GM18517 (cell line): ENCODE data around the gene CYTH1.

Source experiments
- ATAC-seq: cut with Tn5 transposase; IDR thresholded peaks from one replicate; pipeline ENCODE4 v1.9.1; 2021; ENCODE audit warnings: mild to moderate bottlenecking, moderate library complexity; ENCODE audit not compliant: unreplicated experiment

Gene CYTH1, protein sequence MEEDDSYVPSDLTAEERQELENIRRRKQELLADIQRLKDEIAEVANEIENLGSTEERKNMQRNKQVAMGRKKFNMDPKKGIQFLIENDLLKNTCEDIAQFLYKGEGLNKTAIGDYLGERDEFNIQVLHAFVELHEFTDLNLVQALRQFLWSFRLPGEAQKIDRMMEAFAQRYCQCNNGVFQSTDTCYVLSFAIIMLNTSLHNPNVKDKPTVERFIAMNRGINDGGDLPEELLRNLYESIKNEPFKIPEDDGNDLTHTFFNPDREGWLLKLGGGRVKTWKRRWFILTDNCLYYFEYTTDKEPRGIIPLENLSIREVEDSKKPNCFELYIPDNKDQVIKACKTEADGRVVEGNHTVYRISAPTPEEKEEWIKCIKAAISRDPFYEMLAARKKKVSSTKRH

DNA sequence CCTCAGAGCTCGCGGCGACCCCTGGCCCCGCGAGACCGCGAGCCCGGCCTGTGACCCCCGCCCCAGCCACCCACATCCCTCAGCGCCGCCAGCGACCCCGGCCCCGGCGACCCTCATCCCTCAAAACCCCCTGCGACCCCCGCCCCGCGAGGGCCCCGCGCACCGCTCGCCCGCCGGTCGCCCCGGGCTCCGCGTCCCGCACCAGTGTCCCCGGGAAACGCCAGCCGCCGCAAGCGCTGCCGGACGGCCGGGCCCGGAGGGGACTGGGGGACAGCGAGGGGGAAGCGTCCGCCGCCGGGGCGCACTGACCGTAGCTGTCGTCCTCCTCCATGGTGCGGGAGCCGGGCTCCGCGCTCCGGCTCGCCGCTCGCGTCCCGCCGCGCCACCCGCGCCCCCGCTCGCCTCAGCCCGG is at the start of gene CYTH1:
Gene CYTH1, minus strand, starts transcription at position 381 of the 412 bp plus-strand sequence. Its CDS starts 50 bp downstream, at position 331.
- no peak for ATAC-seq

DNA sequence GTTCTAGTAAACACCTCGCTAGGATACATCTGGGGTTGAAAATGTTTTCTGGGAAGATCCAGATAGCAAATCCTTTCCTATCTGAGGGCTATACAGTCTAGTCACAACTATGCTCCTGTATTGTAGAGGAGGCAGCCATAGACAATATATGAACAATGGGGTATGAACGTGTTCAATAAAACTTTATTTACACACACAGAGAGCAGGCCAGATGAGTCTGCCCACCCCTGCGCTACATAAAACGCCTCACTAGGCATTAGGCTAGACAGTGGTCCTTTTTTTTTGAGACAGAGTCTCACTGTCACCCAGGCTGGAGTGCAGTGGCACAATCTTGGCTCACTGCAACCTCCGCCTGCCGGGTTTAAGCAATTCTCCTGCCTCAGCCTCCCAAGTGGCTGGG is 47.4 kb upstream of the CYTH1 start:
- ATAC-seq: no peak

DNA sequence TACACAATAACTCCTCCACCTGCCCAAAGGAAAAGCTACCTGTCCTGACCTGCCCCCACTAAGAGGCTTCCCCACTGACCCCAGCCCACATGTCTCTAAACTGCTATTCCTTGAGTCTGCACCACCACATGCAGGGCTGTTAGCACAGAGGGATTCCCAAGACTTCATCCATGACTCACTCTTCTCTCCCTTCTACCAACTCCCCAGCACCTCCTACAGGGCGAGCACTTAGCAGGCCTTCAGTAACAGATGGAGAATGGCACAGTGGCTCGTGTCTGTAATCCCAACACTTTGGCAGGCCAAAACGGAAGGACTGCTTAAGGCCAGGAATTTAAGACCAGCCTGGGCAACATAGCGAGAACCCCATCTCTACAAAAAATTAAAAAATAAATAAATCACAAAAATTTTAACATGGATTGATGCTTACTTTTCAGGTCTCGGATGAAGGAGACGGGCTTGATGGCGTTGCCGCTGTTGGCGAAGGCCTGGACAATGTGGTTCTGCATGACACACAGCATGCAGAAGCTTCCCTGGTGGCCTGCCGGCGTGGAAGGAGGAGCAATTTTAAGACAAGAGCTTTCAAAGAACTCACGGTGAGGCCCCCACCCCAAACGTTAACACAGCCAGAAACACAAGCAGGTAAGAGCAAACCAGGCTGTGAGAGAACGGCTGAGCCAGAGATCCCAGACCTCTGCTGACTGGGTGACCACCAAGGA is 46.6 kb upstream of the CYTH1 start:
- no peak for ATAC-seq

DNA sequence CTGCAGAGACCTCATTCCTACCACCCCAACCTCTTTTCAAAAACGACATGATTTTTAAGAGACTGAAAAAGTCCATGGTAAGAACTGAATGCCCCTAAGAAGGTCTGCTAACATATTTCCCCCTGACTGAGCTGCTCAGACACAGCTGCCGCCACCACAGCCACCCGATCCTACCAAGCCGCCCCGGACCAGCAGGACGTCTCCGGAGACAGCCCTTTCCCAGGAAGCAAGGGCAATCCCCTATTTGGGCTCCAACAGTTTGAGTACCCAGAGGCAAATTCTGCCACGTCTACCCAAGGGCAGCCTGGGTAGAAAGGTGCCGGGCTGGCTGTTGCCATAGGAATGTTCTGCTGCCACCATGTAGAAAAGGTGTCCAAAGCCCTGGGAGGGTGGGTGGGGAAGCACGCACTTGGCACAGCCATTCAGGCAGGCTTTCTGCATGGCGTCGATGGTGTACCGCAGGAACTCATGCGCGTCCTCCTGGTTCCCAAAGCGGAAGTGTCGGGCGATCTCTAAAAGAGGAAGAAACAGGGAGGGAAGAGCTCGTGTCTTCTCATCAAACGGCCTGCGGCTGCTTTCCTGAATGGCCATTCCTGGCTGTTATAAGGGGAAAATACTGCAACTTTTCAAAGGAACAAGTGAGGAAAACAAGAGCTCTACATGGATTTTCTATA is 44.9 kb upstream of the CYTH1 start:
- no peak for ATAC-seq

DNA sequence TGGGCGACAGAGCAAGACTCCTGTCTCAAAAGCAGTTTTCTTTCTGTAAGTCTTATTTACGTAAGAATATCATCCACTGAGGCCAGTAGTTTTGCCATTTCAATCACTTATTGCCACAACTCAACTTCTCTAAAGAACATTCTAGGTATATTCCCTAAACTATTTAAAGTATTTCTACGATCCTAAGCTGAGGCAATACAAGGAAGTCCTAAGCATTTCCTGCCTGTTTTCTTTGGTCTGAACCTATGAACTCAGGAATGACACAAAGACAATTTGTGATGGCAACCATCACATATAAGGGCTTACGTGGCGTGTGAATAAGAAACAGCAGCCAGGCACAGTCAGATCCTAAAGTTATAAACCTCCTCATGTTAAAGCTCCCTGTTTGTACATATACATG is 44.3 kb upstream of the CYTH1 start:
- ATAC-seq: no peak

DNA sequence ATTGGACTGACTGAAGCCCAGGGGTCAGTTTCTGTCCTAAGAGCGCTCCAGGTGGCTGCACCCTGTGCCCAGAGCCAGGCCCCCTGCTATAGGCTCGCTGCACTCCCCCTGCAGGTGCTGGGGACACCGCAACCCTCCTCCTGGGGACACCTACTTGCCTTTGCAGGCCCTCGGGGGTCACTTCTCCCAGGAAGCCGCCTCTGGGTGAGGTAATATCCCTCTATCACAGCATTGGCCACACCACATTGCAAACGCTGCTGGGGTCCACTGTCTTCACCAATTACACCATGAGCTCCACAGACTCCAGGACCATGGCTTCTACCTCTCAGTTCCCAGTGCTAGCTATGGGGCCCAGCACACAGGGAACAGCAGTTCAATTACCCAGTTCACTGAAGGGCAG is 43.6 kb upstream of the CYTH1 start:
- no peak for ATAC-seq

DNA sequence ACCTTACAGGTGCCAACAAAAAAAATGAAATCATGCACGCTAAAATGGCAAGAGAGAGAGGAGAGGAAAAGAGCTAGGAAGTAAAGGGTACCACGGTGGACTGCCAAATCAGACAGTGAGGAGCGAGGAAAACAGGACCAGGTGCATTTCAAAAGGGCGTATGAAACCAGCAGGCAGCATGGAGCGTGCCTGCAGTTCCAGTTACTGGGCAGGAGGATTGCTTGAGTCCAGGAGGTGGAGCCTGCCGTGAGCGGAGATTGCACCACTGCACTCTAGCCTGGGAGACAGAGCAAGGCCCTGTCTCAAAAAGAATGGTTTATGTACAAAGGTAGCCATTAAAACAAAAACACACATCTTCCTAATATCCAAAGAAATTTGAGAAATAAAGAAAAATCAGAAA is 42.2 kb upstream of the CYTH1 start:
- no peak for ATAC-seq

DNA sequence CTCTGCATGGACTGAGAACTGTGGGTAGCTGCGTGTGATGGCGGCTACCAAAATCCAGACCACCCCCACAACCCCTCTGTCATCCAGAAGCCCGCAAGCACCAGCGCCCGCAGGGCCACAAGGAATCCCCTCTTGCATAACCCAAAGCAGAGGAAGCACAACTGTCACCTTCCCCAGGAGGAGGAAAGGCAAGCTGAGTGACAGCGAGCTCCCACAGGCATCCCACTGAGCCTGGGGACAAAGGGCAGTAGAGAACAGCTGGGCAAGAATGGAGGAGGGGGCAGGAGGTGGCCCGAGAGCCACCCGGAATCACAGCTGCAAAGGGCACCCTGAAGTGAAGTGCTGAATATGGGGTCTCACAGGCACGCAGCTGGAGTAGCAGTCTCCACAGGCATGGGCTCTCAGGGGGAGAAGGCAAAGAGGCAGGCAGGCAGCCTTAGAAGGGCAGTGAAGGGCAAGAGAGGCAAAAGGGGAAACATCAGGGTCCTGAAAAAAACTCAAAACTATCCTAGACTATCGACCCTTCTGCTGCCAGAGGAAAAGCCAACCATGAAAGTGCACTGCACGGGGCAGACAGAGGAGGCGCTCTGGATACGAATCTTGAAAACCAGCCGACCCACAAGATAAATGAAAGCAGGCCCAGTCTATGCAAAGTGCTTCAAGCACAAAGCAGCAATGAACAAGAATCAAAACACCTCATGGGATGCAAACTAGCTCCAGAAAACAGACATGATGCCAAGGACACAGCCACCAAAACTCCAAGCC is 41.4 kb upstream of the CYTH1 start:
- no peak for ATAC-seq

DNA sequence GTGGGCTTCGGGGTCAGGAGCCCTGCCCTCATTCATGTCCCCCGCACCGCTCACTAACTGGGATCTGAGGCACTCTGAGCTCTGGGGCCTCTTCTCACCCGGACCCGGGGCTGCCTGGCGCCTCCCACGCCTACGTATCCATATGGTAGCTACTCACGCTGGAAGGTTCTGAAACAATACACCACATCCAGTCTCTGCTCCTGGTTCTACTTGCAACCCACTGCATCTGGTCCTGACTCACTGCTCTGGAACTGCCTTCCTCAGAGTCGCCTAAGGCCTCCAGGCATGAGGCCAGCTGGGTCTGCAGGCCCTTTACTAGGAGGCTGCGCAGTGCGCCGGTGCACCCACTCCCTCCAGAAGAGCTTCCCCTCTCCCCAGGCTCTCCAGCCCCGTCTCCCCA is 40.5 kb upstream of the CYTH1 start:
- ATAC-seq: no peak

DNA sequence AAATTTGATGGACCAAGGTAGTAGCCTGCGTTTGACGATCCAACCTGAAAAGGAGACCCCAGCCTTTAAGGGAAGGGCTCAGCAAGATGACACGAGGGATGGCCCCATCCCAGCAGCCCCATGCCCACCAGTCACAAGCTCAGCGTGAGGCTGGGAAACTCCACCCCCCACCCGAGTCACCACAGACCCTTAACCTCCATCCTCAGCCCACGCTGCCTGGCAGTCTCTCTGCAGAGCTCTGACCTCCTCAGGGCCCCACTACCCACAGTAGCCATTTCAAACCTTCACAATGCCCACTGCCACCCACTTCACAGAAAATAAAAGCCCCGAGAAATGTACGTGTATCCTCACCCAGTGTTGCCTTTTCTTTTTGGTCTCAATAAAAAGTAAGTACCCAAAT is 39.9 kb upstream of the CYTH1 start:
- ATAC-seq: no peak

DNA sequence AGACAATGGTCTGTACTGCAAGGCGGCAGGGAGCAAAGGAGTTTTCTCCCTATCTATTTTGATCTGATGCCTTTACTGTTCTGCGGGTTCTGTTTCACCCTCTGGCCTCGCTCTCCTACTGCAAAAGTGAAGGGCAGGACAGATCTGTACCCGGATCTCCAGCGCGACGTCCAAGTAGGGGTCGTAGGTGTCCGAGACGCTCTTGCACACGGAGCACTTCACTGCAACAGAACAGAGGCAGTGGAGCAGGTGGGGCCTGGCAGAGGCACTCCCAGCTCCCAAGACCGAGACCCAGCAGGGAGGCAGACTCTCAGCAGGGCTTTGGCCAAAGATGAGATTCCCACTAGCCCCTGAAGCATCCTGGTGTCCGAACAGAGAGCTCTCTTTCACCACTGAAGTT is 38.8 kb upstream of the CYTH1 start:
- no peak for ATAC-seq

DNA sequence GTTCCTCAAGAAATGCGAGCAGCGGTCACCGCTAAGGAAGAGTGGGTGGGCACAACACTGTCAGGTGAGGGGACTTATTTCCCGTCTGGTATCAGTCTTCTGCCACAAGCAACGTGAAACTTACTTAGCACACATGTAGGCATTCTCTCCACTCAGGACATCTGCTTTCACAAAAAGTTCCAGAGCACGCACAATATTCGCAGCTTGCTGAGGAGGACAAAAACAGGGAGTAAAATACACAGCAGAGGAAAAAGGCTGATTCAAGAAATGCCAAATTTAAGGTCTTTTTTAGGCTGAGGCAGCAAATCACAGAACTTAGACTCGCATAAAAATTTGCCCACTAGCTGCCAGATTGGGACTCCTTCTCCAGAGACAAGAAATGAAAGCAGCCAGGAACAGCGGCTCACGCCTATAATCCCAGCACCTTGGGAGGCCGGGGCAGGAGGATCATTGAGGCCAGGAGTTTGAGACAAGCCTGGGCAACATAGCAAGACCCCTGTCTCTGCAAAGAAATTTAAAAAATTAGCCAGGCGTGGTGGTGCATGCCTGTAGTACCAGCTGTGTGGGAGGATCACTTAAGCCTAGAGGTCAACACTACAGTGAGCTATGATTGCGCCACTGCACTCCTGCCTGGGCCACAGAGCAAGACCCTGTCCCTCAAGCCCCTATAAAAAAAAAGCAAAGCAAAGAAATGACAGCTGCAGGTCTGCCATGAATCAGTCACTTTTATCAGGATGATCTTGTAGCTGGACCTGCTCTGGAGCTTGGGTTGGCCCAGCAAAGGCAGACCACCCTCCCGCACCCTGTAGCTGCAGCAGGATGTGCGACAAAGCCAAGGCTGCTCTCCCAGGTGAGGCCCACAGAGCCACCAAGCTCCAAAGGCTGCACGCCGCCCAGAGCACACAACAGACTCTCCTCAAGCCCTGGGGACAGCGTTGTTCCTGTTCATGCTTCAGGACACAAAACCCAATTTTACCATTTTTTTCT is 38.0 kb upstream of the CYTH1 start:
- ATAC-seq: no peak

DNA sequence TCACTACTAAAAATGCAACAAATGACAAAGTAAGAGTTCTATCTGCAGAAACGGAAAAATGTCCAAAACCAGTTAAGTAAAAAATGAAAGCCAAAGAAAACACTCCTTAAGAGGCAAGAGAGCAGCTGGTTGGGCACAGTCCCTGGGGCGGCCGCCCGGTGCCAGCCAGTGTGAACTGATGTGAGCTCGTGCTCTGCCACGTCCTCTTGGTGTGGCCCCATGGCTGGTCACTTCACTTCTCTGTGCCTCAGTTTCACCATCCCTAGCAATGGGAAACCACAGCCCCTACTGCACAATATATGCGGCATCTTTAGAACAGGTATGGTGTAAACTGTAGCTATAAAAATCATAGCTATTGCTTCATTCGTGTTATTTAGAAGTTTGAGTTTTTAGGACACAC is 37.3 kb upstream of the CYTH1 start:
- ATAC-seq: no peak

DNA sequence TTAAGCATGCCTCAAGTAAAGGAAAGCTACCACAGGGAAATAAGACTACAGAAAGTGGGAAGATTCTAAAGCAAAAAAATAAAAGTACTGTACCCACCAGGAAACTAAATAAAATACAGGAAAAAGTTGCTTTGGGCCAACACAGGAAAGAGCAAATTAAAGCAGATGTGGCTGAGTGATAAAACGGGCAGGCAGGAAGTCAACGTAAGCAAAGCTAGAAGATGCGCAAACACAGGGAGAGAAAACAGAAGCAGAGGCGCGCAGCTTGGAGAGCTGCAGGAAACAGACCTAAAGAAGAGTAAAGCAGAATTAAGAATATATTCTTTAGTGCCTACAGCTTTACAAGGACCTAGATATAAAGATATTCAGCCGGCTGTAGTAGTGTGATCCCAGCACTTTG is 36.9 kb upstream of the CYTH1 start:
- ATAC-seq: no peak

DNA sequence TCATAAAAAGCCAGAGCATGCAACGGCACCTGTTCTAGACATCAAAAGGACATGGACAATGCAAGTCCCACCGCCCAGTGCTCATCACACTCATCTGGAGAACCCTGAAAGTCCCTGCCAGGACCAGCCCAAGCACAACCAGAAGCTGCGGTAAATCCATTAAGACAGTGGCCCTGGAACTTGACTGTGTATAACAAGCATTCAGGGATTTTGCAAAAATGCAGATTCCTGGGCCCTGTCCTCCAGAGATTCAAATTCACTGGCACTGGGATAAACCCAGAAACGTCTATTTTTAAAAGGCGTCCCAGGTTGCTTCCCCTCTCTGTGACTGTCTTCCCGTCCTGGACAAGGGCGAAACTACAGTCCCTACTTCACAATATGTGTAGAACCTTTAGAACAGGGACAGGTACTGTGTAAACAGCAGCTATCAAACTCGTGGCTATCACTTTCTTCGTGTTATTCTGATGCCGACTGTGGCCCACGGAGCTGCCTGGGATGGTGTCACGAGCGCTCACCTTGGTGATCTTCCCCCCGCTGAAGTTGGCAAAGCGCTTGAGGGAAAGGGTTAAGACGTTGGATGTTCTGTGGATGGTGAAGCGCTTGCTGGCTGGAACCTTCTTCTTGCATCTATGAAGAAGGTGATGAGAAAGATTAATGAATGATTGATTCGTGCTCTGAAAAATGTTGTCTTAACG is 36.2 kb upstream of the CYTH1 start:
- ATAC-seq: no peak

DNA sequence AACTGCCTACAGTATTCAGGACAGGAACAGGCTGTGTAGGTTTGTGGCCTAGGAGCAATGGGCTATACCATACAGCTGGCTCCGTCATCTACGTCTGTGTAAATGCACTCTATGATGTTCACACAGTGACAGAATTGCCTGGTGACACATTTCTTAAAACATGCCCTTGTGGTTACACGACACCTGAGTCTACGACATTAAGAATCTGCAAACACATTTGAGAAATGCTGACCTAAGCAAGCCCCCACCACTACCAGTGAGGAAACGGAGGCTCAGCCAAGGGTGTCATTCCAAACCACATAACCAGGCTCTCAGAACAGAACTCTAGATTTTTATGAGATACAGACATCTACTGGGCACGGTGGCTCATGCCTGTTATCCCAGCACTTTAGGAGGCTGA is 35.0 kb upstream of the CYTH1 start:
- ATAC-seq: no peak

DNA sequence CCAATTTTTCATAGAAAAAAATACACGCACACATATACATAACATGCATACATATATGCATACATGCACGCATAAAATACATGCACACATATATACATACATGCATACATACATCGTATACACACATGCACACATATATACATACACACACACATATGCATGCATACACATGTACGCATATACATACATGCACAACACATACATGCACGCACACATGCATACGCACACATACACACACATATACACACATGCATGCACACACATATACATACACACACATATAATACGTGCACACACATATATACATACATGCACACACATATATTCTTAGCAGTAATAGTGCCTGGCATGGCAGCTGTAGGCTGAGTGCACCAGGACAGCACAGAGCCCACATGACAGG is 33.6 kb upstream of the CYTH1 start:
- no peak for ATAC-seq

DNA sequence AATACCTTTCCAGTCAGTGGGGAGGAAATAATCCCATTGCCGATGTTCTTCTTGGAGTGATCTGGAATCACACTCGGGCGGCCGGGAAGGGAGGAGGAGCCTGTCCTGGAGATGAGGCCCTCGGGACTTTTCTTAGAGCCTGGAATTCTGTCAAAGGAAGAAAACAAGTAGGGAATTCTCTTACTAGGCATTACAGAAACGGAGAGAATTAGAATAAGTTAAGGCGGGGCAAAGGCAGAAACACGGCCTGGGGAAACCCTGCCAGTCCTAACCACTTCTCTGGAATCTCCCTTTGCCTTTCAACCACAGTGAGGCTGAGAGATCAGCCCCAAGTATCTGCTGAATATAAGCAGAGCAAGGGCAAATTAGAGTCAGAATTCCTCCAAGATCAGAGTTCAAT is 30.8 kb upstream of the CYTH1 start:
- ATAC-seq: no peak

DNA sequence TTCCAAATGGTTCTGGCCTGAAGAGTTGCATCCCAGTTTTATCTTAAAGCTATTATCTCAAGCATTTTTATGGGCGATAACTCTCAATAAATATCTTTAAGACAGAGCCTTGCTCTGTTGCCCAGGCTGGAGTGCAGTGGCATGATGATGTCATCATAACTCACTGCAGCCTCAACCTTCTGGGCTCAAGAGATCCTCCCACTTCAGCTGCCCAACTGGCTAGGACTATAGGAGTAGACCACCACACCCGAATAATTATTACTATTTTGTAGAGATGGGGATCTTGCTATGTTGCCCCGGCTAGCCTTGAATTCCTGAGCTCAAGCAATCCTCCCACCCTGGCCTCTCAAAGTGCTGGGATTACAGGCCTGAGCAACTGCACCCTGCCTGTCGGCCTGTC is 26.1 kb upstream of the CYTH1 start:
- no peak for ATAC-seq
